DND-41 (cell line): Measurements from ENCODE around the gene SETX.

Source experiments
- CTCF ChIP-seq: IDR thresholded peaks from 2 replicates; pipeline ENCODE4 v1.5.1; 2012; ENCODE audit warnings: borderline replicate concordance, low read length, moderate library complexity, mild to moderate bottlenecking; ENCODE audit not compliant: poor library complexity, severe bottlenecking; ENCODE audit errors: extremely low read depth
- EZH2 ChIP-seq: IDR thresholded peaks from 3 replicates; pipeline ENCODE4 v1.6.1; 2012; ENCODE audit warnings: borderline replicate concordance, low read depth, mild to moderate bottlenecking, moderate library complexity, low read length, inconsistent platforms; ENCODE audit not compliant: severe bottlenecking

GRCh38 chr9:132309056-132309455 lies 45.7 kb downstream of the SETX start:
- TF ChIP-seq EZH2: no peak
- TF ChIP-seq CTCF: no peak
